Measurements from ENCODE around the gene ZDHHC11B.

Gene ZDHHC11B

DNA sequence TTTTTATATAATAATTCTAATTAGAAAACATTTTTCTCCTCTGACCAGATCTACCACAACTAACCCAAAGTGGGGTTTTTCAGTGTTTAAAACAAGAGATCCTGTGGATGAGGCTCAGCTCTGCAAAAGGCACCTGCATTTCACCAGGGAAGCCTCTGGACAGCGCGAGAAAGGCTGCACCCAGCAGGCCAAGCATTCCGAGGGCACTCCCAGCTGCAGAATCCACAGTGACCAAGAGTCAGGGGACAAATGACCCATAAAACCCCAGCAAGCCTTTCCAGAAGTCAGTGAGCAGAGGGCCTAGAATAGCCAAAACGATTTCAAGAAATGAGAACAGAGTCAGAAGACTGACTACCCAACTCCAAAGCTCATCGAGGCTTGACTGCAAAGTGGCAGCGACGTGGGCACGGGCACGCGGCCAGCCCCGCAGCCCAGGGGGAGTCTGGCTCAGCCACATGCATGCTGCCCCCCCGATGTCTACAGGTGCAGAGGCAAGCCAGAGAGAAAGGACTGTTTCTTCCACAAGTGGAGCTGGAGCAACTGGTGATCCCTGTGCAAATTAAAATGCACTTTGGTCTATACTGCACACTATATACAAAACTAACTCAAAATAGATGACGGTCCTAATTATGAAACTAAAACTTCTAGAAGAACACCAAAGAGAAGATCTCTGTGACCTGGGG is 117.6 kb downstream of the ZDHHC11B start:
- TF ChIP-seq, protein P1, sequence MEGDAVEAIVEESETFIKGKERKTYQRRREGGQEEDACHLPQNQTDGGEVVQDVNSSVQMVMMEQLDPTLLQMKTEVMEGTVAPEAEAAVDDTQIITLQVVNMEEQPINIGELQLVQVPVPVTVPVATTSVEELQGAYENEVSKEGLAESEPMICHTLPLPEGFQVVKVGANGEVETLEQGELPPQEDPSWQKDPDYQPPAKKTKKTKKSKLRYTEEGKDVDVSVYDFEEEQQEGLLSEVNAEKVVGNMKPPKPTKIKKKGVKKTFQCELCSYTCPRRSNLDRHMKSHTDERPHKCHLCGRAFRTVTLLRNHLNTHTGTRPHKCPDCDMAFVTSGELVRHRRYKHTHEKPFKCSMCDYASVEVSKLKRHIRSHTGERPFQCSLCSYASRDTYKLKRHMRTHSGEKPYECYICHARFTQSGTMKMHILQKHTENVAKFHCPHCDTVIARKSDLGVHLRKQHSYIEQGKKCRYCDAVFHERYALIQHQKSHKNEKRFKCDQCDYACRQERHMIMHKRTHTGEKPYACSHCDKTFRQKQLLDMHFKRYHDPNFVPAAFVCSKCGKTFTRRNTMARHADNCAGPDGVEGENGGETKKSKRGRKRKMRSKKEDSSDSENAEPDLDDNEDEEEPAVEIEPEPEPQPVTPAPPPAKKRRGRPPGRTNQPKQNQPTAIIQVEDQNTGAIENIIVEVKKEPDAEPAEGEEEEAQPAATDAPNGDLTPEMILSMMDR (IDR thresholded peaks at IDR 0.05; ENCODE audit: control insufficient read depth, extremely low read depth, insufficient read depth): no peak
- no peak overlapping the region for H3K4me3 ChIP-seq (ENCODE audit: low read depth, low read length)
- no peak for DNase-seq (ENCODE audit: low read depth)

DNA sequence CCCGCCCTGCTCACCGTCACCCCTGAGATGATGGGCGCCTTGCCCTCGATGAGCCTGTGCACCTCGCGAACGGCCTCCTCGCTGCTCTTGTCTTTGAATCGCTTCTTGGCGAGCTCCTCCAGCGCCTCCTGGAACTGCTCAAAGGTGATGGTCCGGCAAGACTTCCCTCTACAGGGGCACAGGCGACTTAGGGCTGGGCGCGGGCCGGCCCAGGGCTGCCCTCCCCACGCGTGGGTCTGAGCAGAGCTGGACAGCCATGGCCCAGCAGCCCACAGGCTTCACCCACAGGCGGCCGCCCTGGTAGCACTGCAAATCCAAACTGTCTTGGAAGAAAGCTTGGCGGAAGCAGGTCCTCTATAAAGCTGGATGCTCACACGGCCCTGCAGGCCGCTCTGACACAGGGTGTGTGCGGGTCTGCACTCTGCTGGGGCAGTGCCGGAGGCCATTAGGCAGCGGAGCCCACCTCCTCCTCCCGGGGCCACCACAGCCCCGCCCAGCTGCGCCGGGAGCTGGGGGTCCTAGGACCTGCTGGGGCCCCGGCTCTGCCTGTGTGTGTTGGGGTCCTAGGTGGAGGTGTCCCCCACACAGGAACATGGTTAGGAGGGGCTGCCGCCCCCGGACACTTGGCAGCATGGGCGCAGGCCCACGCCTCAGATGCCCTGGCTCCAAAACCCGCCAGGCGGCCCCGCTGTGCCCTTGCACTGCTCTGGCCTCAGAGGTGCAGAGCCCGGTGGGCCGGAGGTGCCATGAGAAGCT is 118.4 kb downstream of the ZDHHC11B start:
- DNase-seq (ENCODE audit: low read depth): no peak
- no peak overlapping the region for H3K4me3 ChIP-seq (ENCODE audit: low read depth, low read length)
- TF ChIP-seq, protein P1 (IDR thresholded peaks at IDR 0.05; ENCODE audit: control insufficient read depth, extremely low read depth, insufficient read depth): no peak

DNA sequence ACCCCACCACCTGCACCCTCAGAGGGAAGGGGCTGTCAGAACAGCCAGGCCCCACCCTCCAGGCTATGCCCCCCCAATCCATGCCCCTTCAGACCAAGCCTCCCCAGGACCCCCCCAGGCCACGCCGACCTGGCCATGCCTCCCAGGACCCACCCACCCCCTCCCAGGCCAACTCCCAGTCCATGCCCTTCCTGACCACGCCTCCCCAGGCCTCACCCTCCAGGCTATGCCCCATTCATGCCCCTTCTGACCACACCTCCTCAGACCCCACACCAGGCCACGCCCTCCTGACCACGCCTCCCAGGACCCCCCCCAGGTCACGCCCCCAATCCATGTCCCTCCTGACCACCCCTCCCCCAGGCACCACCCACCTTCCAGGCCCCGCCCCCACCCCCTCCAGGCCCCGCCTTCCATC is 119.0 kb downstream of the ZDHHC11B start:
- DNase-seq (ENCODE audit: low read depth): no peak
- TF ChIP-seq, protein P1 (IDR thresholded peaks at IDR 0.05; ENCODE audit: control insufficient read depth, extremely low read depth, insufficient read depth): no peak
- no peak overlapping the region for H3K4me3 ChIP-seq (ENCODE audit: low read depth, low read length)

DNA sequence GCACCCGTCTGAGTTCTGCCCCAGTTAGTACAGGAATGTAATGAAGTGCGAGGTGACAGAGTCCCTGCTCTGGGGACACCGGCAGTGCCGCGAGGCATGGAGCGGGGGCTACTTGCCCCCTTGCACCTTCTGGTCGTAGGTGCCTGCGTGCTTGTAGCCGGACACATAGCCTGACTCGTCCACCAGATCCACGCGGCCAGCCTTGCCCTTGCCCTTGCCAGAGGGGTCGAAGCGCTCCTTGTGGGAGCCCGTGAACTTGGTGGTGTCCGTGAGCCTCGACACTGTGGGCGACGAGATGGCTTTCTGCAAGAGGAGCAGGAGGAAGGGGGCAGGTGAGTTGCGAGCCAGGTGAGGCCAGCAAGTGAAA is 119.6 kb downstream of the ZDHHC11B start:
- TF ChIP-seq, protein P1 (IDR thresholded peaks at IDR 0.05; ENCODE audit: control insufficient read depth, extremely low read depth, insufficient read depth): no peak
- no peak overlapping the region for H3K4me3 ChIP-seq (ENCODE audit: low read depth, low read length)
- no peak for DNase-seq (ENCODE audit: low read depth)

DNA sequence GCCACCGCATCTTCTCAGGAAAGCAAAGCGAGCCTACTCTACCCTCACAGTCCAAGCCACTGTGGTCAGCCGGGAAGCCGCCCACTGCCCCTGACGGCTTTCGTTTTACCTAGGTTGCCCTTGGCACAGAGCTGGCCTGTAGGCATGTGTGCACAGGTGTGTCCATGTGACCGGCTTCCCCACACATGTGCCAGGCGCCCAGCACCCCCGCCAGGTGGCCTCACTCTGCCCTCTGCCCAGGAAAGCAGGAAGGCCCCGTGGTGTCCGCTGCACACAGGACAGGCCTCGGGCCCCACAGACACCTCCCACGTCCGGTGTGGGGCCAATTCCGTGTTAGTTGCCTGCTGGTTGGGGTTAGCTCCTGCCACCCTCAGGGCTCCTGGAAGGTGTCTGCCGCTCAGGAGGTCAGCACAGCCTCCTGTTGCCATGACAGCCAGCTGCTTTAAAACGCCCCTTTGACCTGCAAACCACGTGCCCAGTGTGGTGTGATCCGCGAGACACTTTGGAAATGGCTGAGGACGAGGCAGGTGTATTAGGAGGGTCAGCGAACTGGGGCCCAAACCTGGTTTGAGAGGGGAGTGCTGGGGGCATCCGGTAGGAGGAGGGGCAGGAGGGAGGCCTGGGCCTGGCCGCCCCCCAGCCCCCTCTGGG is 120.1 kb downstream of the ZDHHC11B start:
- DNase-seq (ENCODE audit: low read depth): peak; percentile 92
- H3K4me3 ChIP-seq (ENCODE audit: low read depth, low read length): peak overlapping the region; percentile 9
- TF ChIP-seq, protein P1 (IDR thresholded peaks at IDR 0.05; ENCODE audit: control insufficient read depth, extremely low read depth, insufficient read depth): peak; percentile 42

DNA sequence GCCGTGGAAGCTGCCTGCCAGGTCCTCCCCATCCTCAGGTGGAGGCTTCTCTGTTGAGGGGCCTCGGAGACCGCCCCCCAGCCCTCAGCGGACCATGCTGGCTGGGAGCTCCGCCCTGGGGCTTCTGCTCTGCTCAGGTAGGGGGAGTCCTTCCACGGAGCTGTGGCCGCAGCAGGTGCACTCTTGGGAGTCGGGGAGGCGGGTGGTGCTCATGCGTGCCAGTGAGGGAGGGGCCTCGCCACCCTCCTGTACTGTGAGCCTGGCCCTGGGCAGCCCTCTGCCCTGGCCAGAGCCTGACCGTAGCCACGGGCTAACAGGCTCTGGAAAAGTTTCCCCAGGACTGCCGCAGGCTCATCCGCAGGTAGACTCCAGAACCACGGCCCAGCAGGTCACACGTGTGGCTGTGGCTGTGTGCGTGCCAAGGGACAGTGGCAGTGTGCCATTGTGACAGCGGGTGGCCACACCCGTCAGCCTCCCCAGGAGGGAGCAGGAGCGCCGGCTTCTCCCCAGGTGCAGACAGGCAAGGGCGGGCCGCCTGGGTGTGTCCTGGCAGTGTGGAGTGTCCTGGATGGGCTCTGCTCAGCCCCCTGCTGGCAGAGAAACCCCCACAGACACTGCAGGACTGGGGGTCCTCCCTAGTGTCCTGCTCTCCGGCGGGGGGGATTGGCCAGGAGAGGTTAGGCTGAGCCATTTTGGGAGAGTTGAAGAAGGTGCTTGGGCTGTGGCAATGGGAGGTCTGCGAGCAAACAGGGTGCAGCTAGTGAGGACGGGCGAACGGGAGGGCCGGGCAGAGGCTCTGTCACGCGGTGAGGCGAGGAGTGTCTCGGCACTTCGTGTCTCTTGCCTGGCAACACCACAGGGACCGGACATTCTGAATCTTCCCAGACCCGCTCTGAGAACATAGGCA is 120.8 kb downstream of the ZDHHC11B start:
- peak; percentile 86 for DNase-seq (ENCODE audit: low read depth)
- TF ChIP-seq, protein P1 (IDR thresholded peaks at IDR 0.05; ENCODE audit: control insufficient read depth, extremely low read depth, insufficient read depth): peak; percentile 16; the same call in 1 of the 2 replicates
- peak overlapping the region; percentile 9 for H3K4me3 ChIP-seq (ENCODE audit: low read depth, low read length)

Data from LNCaP clone FGC (cell line).